ENCODE measurements around the gene TPH2. TPM values are rescaled to one million over a fixed set of nuclear protein-coding genes. Genes with fewer than 3 reads are reported as not detected.

The TPH2 gene
- total RNA-seq, 2 donors from 2014 or later, result not detected

- no peaks in the 10 kb centered on the region for H3K27me3 ChIP-seq
- no peak overlapping the region for H3K9ac ChIP-seq (ENCODE audit: low read depth in 2 of 2, low read length in 2 of 2)
- TF ChIP-seq, protein P1, sequence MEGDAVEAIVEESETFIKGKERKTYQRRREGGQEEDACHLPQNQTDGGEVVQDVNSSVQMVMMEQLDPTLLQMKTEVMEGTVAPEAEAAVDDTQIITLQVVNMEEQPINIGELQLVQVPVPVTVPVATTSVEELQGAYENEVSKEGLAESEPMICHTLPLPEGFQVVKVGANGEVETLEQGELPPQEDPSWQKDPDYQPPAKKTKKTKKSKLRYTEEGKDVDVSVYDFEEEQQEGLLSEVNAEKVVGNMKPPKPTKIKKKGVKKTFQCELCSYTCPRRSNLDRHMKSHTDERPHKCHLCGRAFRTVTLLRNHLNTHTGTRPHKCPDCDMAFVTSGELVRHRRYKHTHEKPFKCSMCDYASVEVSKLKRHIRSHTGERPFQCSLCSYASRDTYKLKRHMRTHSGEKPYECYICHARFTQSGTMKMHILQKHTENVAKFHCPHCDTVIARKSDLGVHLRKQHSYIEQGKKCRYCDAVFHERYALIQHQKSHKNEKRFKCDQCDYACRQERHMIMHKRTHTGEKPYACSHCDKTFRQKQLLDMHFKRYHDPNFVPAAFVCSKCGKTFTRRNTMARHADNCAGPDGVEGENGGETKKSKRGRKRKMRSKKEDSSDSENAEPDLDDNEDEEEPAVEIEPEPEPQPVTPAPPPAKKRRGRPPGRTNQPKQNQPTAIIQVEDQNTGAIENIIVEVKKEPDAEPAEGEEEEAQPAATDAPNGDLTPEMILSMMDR (IDR thresholded peaks at IDR 0.05), result no peak
- DNase-seq, result no peak
- intact Hi-C loops (cut with DNase I), result no loop called here
- H3K9me3 ChIP-seq, result no peaks in the 10 kb centered on the region
- no peak overlapping the region for H3K4me3 ChIP-seq
- H3K36me3 ChIP-seq, result no peaks in the 10 kb centered on the region
- H3K27ac ChIP-seq, result no peak overlapping the region
- H3K4me1 ChIP-seq, result no peaks in the 10 kb centered on the region
Observed at GRCh38 chr12:71950819-71951218, 12.2 kb downstream of the TPH2 start.

- no peak for DNase-seq
- Histone ChIP-seq H3K4me1 (no peaks in the 10 kb centered on the region), H3K9ac (ENCODE audit: low read depth in 2 of 2, low read length in 2 of 2) (no peak overlapping the region), H3K4me3 (no peak overlapping the region), H3K36me3 (no peaks in the 10 kb centered on the region), H3K27ac (no peak overlapping the region), H3K9me3 (no peaks in the 10 kb centered on the region), H3K27me3 (no peaks in the 10 kb centered on the region)
- intact Hi-C loops (cut with DNase I), result no loop called here
- TF ChIP-seq, protein P1 (IDR thresholded peaks at IDR 0.05), result no peak
Observed at GRCh38 chr12:71954083-71954778, 15.6 kb downstream of the TPH2 start.

DNA sequence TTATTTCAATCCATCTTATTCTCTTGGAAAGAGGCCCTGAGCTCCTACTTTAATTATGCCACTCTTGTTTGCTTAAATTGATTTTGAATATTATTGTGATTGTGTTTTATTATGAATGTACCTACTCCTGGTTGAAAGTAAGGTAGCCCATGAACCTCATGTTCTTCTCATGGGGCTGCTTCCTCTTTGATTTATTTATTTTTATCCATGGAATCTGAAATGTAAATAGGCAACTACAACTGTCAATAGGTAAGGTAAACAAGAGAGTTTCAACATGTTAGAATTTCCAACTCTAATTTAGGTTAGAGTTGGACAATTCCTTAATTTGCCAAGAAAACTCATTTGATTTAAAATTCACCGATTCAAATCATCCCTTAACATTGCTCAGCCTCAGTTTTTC lies 16.2 kb downstream of the TPH2 start:
- Histone ChIP-seq H3K4me3 (no peak overlapping the region), H3K27me3 (no peaks in the 10 kb centered on the region), H3K36me3 (no peaks in the 10 kb centered on the region), H3K9ac (ENCODE audit: low read depth in 2 of 2, low read length in 2 of 2) (no peak overlapping the region), H3K27ac (no peak overlapping the region), H3K9me3 (no peaks in the 10 kb centered on the region), H3K4me1 (no peaks in the 10 kb centered on the region)
- intact Hi-C loops (cut with DNase I), result no loop called here
- TF ChIP-seq, protein P1 (IDR thresholded peaks at IDR 0.05), result no peak
- no peak for DNase-seq

GRCh38 chr12:71955970-71956369 lies 17.3 kb downstream of the TPH2 start:
- no peak overlapping the region for H3K9ac ChIP-seq (ENCODE audit: low read depth in 2 of 2, low read length in 2 of 2)
- no peak overlapping the region for H3K4me3 ChIP-seq
- TF ChIP-seq, protein P1 (IDR thresholded peaks at IDR 0.05), result no peak
- no peaks in the 10 kb centered on the region for H3K4me1 ChIP-seq
- intact Hi-C loops (cut with DNase I), result no loop called here
- H3K36me3 ChIP-seq, result no peaks in the 10 kb centered on the region
- no peak overlapping the region for H3K27ac ChIP-seq
- DNase-seq, result no peak
- no peaks in the 10 kb centered on the region for H3K9me3 ChIP-seq
- no peaks in the 10 kb centered on the region for H3K27me3 ChIP-seq

DNA sequence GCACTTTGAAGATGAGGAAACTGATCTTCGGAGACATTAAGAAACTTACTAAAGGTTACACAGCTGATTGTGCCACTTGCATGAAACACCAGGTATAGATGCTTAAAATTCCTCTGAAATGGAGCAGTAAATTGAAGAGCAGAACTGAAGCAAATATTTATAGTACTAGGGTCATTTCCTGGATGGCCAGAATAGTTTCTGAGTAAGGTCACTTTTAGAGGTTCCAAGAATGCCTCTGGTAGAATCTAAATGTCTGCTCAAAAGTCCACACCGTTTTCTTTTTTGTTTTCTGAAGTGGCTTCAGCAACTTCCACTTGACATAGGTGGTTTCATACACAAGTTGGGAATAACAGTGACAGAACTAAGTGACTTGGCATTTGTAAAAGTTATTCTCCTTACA lies 19.4 kb downstream of the TPH2 start:
- Histone ChIP-seq H3K9me3 (no peaks in the 10 kb centered on the region), H3K27me3 (no peaks in the 10 kb centered on the region), H3K4me1 (no peaks in the 10 kb centered on the region), H3K4me3 (no peak overlapping the region), H3K36me3 (no peaks in the 10 kb centered on the region), H3K27ac (no peak overlapping the region), H3K9ac (ENCODE audit: low read depth in 2 of 2, low read length in 2 of 2) (no peak overlapping the region)
- TF ChIP-seq, protein P1 (IDR thresholded peaks at IDR 0.05), result no peak
- intact Hi-C loops (cut with DNase I), result no loop called here
- DNase-seq, result no peak
